ENCODE measurements around the gene GPR15. TPM values are rescaled to one million over a fixed set of nuclear protein-coding genes. Genes with fewer than 3 reads are reported as not detected.
"Not testable (repeated sequence)": the region's sequence is repeated elsewhere in the genome, so short reads cannot be mapped to it uniquely, and the experiment has no call there.

Gene GPR15
- total RNA-seq, 1 donor from 2014 or later = not detected

DNA sequence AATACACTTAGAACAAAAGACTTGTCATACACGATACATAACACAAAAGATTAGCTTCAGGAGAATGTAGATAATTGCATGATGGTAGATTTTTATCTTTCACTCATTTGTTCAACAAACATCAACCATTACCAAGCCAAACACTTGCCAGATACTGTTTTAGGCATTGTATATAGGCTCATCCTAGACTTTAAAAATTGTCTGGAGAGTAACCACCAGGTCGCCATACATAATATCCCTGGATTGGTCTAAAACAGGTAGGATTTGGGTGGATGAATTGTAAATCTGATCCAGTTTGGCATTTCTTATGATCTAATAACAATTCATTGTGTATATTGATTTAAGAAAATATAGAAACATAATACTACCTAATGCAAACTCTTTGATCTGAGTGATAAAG is 22.8 kb downstream of the GPR15 start:
- intact Hi-C loops (cut with DNase I) = no loop called here

GRCh38 chr3:98555025-98555379 is 23.2 kb downstream of the GPR15 start:
- no peak for DNase-seq (ENCODE audit: low spot score)
- intact Hi-C loops (cut with DNase I) = no loop called here

More for the DNA sequence above, 22.8 kb downstream of the GPR15 start:
- DNase-seq (ENCODE audit: low spot score) = no peak

- intact Hi-C loops (cut with DNase I) = no loop called here
- no peak for DNase-seq (ENCODE audit: low spot score)
Measured at GRCh38 chr3:98556164-98557130, 24.7 kb downstream of the GPR15 start.

DNA sequence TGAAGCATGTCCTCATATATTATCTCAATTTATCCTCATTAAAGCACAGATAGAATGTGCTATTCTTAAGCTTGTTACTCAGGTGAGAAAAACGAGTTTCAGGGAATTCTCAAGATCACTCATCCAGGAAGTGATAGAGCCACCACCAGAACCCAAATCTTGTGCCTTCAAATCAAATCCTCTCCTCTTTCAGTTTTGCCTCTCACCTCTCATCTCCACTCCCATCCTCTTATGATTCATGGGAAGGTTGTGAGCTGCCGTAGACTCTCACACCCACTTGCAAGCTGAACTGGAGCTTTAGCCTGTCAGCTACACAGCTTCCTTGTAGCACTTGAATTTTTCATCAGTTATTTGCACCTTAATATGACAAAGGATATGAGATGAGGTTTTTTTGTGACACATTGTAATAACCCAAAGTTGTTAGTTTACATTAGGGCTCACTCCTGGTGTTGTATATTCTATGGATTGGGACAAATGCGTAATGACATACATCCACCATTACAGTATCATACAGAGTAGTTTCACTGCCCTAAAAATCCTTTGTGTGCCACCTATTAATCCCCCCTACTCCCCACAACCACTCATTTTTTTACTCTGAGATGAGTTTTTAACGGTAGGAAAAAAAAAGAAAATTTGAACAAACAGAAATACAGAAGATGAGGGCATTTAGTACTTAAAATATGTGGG is 25.7 kb downstream of the GPR15 start:
- intact Hi-C loops (cut with DNase I) = no loop called here
- DNase-seq (ENCODE audit: low spot score) = no peak

DNA sequence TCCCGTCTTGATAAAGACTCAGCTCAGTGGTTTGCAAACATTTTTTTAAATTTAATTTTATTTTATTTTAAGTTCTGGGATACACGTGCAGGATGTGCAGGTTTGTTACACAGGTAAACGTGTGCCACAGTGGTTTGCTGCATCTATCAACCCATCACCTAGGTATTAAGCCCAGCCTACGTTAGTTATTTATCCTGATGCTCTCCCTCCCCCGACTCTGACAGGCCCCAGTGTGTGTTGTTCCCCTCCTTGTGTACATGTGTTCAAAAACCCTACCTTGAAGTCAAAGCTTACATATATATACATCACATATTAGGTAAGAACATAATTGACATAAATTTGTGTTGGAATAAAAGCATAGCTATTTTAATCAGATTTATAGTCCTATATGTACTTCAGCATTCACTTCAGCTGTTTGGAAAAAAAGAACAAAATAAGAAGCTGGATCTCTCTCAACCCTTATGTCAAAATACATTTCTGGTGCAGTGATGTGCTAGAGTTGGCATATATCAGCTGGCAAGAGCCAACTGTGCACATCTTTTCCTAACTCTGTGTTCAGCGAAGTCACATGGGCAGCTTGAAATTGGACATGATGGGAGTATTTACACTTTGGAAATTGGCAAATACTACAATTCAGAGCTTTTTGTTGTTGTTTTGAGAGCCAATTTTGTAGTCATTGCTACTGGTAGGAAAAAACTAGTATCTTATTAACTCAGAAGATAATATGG is 26.5 kb downstream of the GPR15 start:
- no peak for DNase-seq (ENCODE audit: low spot score)
- intact Hi-C loops (cut with DNase I) = no loop called here

GRCh38 chr3:98559769-98560168 is 28.0 kb downstream of the GPR15 start:
- DNase-seq (ENCODE audit: low spot score); intact Hi-C loops (cut with DNase I): not testable (repeated sequence)

DNA sequence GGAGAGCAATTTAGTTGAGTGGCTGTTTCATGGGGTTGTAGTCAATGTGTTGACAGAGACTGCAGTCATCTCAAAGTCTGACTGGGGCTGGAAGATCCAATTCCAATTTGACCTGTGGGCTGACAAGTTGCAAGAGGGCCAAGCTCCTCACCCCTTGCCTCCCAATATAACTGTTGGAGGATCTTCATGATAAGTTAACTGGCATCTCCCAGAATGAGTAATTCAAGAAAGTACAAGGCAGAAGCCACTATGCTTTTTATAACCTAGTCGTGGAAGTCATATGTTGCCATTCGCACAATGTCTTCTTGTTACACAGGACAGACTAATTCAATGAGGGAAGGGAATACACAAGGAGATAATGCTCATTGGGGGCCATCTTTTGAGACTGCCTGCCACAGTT is 29.1 kb downstream of the GPR15 start:
- no peak for DNase-seq (ENCODE audit: low spot score)
- intact Hi-C loops (cut with DNase I) = no loop called here

DNA sequence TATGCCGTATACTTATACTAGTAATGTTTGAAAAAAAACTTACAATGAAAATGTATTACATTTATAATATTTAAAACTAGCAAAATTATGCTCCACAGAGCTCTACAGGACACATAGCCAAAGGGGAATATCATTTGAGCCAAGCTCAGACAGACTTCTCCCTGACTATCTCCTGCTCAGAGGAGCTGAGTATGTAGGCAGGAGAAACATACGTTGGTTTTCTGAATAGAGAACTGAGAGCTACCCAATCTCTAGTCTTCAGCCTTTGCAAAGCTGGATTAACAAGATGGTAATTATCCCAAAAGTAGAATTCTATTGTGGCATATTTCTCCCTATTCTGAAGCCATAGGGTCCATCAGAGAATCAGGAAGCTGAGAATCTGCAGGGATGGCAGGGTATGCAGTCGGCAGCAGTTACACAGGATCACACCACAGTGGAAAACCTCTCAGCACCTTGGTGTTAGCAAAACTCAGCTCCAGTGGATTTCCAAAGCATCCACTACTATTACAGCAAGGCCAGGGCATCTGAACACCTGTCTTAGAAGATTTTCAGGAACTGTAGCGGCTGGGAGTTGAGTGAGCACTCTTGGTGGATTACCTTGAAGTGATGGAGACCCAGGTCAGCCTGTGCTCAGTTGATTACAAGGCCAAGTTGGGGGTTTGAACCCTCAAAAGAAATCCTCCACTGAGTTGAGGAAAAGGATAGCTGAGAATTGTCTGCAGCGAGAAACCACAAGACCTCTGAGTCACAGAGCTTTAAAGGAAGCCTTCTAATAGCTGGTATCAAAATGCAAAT is 30.1 kb downstream of the GPR15 start:
- intact Hi-C loops (cut with DNase I) = no loop called here
- no peak for DNase-seq (ENCODE audit: low spot score)

- intact Hi-C loops (cut with DNase I) = no loop called here
- DNase-seq (ENCODE audit: low spot score) = no peak
Measured at GRCh38 chr3:98563661-98564281, 32.0 kb downstream of the GPR15 start.

GRCh38 chr3:98564282-98565005 is 32.7 kb downstream of the GPR15 start:
- DNase-seq (ENCODE audit: low spot score) = no peak
- intact Hi-C loops (cut with DNase I) = no loop called here

DNA sequence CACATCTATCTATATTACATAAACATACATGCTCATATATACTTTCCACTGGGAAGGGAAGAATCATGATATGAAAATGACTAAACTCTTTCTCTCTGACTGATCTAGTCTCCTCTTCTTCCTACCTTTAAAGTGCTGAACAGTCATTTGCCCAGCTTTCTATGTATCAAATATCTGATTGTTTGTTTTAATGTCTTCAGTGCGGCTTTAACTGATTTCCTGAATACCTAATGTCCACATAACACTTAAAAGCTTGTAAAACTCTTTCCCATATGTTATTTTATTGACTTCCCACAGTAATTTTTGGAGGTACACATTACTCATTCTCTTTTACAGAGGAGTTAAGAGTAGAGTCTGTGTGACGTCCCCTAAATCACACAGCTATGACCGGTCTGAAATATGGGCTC is 33.5 kb downstream of the GPR15 start:
- intact Hi-C loops (cut with DNase I) = no loop called here

GRCh38 chr3:98565843-98566242 is 34.1 kb downstream of the GPR15 start:
- intact Hi-C loops (cut with DNase I) = no loop called here
- DNase-seq (ENCODE audit: low spot score) = no peak

More for the DNA sequence above, 33.5 kb downstream of the GPR15 start:
- DNase-seq (ENCODE audit: low spot score) = no peak

DNA sequence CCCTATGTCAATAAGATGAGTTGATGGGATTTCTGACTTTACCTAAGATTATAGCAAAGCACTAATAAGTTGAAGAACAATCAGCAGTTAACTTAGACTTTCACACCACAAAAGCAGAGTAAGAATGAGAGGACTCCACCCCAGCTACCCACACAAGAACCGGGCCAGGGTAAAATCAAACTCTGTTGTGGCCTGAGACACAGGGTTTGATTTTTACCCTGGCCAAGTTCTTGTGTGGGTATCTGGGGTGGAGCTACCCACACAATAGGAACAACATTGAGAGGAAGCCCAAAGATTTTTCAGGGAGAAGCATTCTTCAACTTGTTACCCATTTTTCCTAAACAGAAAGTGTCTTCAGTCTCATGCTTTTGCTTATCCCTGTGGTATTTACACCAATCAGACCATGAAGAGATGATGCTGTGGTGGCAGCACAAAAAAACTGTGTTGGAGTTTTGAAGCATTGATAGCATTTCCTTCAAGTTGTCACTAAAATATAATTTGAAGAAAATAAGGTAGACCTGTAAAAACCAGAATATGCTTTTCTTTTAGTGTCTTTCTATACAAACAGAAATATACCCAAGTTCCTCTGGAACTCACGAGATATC is 36.0 kb downstream of the GPR15 start:
- intact Hi-C loops (cut with DNase I) = no loop called here
- DNase-seq (ENCODE audit: low spot score) = no peak

DNA sequence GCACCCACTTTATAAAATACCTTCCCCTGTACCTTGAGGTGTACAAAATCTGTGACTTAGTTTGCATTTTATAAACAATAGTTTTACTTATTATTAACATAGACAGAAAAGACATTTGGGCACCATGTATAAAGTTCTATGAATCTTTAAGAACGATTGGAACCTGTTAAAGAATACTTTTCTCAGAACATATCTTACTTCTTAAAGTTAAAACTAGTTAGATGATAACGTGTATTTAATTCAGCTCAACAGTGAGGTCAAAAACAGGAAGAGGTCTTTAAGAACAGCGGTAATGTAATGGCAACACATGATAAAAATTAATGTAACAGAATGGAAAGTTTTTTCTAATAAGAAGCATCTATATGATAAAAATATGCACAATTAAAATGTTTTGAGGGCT is 36.6 kb downstream of the GPR15 start:
- intact Hi-C loops (cut with DNase I) = no loop called here
- DNase-seq (ENCODE audit: low spot score) = no peak

GRCh38 chr3:98573181-98573728 is 41.5 kb downstream of the GPR15 start:
- DNase-seq (ENCODE audit: low spot score) = no peak
- intact Hi-C loops (cut with DNase I) = no loop called here

GRCh38 chr3:98574132-98574531 is 42.4 kb downstream of the GPR15 start:
- intact Hi-C loops (cut with DNase I) = no loop called here

DNA sequence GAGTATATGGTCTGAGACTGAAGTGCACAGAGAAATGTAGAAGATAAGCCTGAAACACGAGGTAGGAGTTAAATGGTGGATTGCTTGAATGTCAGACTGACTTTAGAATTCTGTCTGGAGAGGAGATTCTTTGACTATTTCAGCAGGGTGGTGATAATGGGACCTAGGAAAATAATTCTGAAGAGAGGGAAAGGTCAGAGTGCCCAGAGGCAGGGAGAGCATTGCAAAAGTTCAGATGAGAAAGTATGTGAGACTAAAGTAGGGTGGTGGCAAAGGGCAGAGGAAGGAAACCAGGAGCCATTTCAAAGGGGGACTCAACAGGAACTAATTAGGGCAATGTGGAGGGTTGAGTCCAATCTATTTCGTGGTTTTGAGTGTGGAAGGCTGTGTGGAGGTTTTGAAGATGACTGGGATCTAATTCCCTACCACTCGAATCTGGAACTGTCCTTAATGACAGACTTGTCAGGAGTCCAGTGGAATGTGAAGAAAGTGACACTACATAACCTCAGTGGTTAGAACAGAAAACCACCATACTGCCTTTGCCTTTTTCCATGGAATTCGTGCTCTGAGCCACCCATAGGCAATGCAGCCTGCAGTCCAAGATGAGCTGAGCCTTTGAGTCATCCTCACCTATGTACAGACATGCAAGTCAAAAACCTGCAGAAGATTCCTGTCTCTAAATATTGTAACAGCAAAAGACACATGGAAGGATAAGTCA is 45.6 kb downstream of the GPR15 start:
- DNase-seq (ENCODE audit: low spot score) = no peak
- intact Hi-C loops (cut with DNase I) = no loop called here

More at GRCh38 chr3:98574132-98574531, 42.4 kb downstream of the GPR15 start:
- DNase-seq (ENCODE audit: low spot score) = no peak
